SIG-M5 treated with dmso at 0.1 percent for 504 hours (cell line): ENCODE results near the gene SCAF4.
A peak's percentile ranks its signal among the peaks of the same experiment; 100 is the strongest.
"Not testable (repeated sequence)": the region's sequence is repeated elsewhere in the genome, so short reads cannot be mapped to it uniquely, and the experiment has no call there.

Source experiments
- DNase-seq: peaks from one replicate; lab custom pipeline; 2025; ENCODE audit not compliant: unreplicated experiment; lab: John Stamatoyannopoulos, UW

Gene SCAF4

DNA sequence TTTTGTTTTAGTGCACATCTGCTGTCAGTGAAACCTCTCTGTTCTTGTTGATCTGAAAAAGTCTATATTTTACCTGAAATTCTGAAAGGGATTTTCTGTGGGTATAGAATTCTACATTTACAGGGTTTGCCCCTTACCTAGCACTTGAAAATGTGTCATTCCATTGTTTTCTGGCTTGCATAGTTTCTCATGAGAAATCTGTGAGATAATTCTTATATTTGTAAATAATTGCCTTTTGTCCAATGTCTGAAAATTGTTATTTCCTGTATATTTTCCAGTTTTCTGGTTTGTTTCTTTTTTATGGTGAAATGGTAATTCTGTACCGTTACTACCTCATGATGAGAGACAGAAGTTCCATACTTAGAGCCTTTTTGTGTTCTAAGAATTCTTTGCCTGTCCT is 11.8 kb upstream of the SCAF4 start:
- no peak for DNase-seq

- DNase-seq = no peak
These were observed 9.2 kb upstream of the SCAF4 start for GRCh38 chr21:31741116-31741515.

GRCh38 chr21:31737586-31738397 is 5.9 kb upstream of the SCAF4 start:
- not testable (repeated sequence) for DNase-seq

DNA sequence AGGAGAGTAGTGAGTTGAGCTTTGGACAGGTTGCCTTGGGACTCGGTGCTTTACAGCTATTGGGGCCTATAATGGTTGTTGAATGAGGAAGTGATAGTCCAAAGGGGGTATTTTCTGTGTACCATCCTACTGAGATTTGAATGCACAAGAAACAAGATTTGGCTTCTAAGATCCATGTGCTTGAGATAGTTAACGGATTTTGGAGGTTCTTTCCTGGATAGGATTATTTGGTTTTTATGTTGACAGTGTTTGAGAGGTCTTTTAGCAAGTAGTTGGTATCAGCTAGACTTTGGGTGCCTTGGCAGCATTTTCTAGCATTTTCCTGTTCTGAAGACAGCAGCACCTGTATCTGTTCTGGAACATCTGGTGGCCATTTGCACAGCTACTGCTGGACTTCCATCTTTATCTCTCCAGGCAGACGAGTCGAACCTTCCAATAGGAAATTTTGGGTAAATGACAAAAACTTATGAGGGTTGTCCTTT is 3.6 kb upstream of the SCAF4 start:
- DNase-seq = no peak

DNA sequence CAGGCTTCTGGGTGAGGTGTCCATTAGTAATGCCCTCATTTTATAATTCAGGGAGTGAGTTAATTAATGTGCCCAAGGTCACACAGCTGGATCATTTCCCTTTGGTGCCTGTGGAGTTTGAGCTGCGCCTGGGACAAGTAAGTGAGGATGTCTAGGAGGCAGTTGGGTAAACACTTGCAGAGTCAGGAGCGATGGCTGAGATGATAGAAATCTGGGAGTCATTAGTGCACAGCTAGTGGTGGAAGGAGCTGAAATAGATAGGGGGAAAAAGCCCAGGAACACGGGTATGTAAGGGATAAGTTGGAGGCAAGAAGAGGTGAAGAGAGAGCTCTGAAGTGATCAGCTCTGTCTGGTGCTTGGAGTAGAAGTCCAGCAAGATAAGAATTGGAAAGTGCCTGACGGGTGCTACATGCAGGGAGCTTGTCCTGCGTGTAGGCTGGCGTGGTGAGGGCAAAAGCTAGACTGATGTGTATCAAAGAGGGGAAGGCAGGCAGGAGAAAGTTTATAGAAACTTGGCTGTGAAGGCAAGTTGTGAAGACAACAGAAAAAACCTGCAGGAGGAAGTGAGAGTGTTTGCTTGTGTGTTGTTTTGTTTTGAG is 1.7 kb upstream of the SCAF4 start:
- no peak for DNase-seq

GRCh38 chr21:31732597-31733550 is 956 bp upstream of the SCAF4 start:
- peak; percentile 31 for DNase-seq

GRCh38 chr21:31731056-31731856 is 662 bp downstream of the SCAF4 start:
- peak; percentile 24 for DNase-seq

DNA sequence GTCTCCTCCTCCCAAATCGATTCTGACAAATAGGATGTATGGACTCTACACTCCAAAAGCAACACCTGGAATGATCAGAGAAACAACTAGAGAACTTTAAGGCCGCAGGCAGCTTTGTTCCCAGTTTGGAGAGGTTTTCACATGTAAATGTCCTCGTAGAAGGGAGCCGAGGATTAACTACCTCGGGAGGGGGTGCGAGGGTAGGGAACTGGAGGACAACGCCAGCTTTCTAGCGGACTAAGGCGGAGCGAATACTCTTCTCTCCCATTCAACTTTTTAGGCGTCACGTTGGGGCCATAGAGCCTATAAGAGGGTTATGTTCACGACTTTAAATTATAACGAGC is 1.2 kb downstream of the SCAF4 start:
- DNase-seq = no peak

- no peak for DNase-seq
These were observed 2.1 kb downstream of the SCAF4 start for GRCh38 chr21:31729622-31730343.

DNA sequence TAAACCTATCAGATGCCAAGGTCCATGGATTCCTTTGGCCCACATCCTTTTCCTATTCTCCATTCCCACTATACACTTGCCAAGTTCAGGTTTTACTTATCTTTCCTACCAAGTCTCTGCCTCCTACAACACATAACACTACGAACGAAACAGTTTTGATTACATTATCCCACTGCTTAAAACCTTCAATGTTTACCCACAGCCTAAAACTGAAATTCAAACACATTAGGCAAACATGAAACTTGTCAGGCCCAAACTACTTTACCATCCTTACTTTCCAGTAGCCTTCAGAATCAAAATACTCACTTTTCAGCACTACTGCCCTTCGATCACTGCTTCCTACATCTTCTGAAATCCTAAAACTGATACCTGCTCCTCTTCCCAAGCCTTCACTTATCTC is 3.0 kb downstream of the SCAF4 start:
- DNase-seq = no peak

- DNase-seq = no peak
These were observed 3.7 kb downstream of the SCAF4 start for GRCh38 chr21:31728191-31728590.

- no peak for DNase-seq
These were observed 4.7 kb downstream of the SCAF4 start for GRCh38 chr21:31727181-31727580.

- DNase-seq = no peak
These were observed 5.5 kb downstream of the SCAF4 start for GRCh38 chr21:31726407-31726806.

DNA sequence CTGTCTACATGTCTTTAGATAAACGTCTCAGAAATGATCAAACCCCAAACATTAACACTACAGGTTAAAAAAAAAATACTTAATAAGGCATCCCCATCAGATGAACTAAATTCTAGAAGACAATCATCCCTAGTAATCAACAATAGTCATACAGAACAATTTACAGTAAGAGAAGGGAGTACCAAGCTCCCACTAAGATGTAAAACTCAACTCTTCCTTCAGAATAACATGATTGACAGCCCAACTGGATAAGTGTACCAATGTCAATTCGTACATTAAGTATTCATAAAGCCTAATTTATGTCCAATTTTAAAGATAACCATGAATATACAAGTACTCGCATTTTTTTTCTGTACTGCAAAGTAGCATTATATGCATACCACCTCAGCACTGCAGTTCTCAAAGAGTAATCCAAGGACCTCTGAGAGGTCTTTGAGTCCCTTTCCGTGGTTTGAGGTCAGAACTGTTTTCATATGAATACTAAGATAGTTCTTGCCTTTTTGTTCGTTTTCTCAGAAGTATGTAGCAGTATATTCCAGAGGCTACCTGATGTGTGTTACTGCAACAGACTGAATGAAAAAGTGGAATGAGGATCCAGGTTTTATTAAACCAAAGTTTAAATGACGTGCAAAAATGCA is 6.6 kb downstream of the SCAF4 start:
- DNase-seq = no peak

GRCh38 chr21:31724552-31724951 is 7.4 kb downstream of the SCAF4 start:
- DNase-seq = no peak

DNA sequence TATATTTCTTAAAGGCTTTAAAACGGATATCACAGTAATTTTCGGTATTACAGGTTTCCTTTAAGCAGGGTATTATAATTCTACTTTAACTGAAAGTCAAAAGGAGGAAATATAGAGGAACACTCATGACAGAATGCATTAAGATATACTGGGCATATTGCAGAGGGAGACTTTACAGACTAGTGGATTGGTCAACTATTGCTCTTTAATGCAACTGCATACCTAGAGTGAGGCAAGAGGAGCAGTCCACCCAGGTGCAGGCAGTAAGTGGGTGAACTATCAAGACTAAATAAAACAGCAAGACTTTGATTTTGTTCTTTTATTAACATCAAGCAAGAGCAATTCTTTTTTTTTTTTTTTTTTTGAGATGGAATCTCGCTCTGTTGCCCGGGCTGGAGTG is 10.5 kb downstream of the SCAF4 start:
- no peak for DNase-seq

- DNase-seq = no peak
These were observed 11.2 kb downstream of the SCAF4 start for GRCh38 chr21:31720739-31721138.

GRCh38 chr21:31720330-31720729 is 11.6 kb downstream of the SCAF4 start:
- DNase-seq = no peak

GRCh38 chr21:31716106-31716505 is 15.8 kb downstream of the SCAF4 start:
- DNase-seq = no peak
